B cell (primary cell): ENCODE measurements around the gene SECTM1. TPM values are rescaled to one million over a fixed set of nuclear protein-coding genes. Genes with fewer than 3 reads are reported as not detected.

Experiments used
- ATAC-seq: fragments of 200-7000 bp; cut with Tn5 transposase; one replicate; pipeline ENCODE4 v1.10.0; 2021; ENCODE audit warnings: low read depth, mild to moderate bottlenecking, moderate number of reproducible peaks, moderate library complexity
- CTCF ChIA-PET: fragments of 350-600 bp; sonication (Branson Sonifier 250); formaldehyde crosslinking; loops from one replicate; lab custom pipeline; 2021; ENCODE audit warnings: antibody characterized with exemption, inconsistent platforms; lab: Charles Lee
- POLR2A ChIA-PET: fragments of 350-600 bp; sonication (Branson Sonifier 250); formaldehyde crosslinking; loops from one replicate; lab custom pipeline; 2021; ENCODE audit warnings: antibody characterized with exemption; lab: Charles Lee
- DNase-seq: peaks from one replicate; pipeline ENCODE4 v3.0.0; 2013
- H2AFZ ChIP-seq: 2 replicates; pipeline ENCODE4 v1.6.1; 2012; ENCODE audit warnings: mild to moderate bottlenecking, low read depth, low read length; ENCODE audit not compliant: insufficient read depth, poor library complexity, severe bottlenecking
- H3K27ac ChIP-seq, 2 donors: 1 replicate in 1 of 2; 2 replicates in 1 of 2; pipeline ENCODE4 v1.5.1; 2012 to 2013; ENCODE audit warnings: low read length in 2 of 2, mild to moderate bottlenecking in 2 of 2, moderate library complexity in 1 of 2
- H3K27me3 ChIP-seq, 4 experiments: fragments of 200-600 bp in 1 of 4; sonication (generic) in 1 of 4; replicated peaks in 1 of 4; 1 replicate in 2 of 4; 2 replicates in 2 of 4; pipeline versions ENCODE4 v1.6.1 to v1.7.0; 2013 to 2016; ENCODE audit warnings: low read length in 3 of 4, mild to moderate bottlenecking in 2 of 4, mixed read lengths in 1 of 4, moderate library complexity in 1 of 4; ENCODE audit not compliant: insufficient read depth in 4 of 4, control insufficient read depth in 3 of 4; ENCODE audit errors: control extremely low read depth in 1 of 4
- H3K36me3 ChIP-seq, 2 experiments: replicated peaks in 1 of 2; 1 replicate in 1 of 2; 2 replicates in 1 of 2; pipeline versions ENCODE4 v1.6.1 to v1.7.1; 2013; ENCODE audit warnings: low read length in 1 of 2; ENCODE audit not compliant: insufficient read depth in 2 of 2, control insufficient read depth in 1 of 2; ENCODE audit errors: control extremely low read depth in 1 of 2, extremely low read depth in 1 of 2
- H3K4me1 ChIP-seq, 2 donors: fragments of 200-600 bp in 1 of 2; sonication (generic) in 1 of 2; 1 replicate in 1 of 2; 2 replicates in 1 of 2; pipeline versions ENCODE4 v1.5.1 to v1.6.1; 2013 to 2017; ENCODE audit warnings: low read length in 2 of 2; ENCODE audit not compliant: control insufficient read depth in 2 of 2, insufficient read depth in 2 of 2
- H3K4me2 ChIP-seq: replicated peaks from 2 replicates; pipeline ENCODE3; 2012; ENCODE audit warnings: mild to moderate bottlenecking, low read depth, low read length; ENCODE audit not compliant: poor library complexity, severe bottlenecking
- H3K4me3 ChIP-seq, 5 experiments: fragments of 200-600 bp in 1 of 5; sonication (generic) in 1 of 5; 1 replicate in 3 of 5; 2 replicates in 2 of 5; pipeline versions ENCODE4 v1.5.1 to v1.7.0; 2011 to 2016; ENCODE audit warnings: low read length in 4 of 5, mild to moderate bottlenecking in 4 of 5, low read depth in 2 of 5, control low read depth in 1 of 5, moderate library complexity in 1 of 5; ENCODE audit not compliant: insufficient read depth in 1 of 5; ENCODE audit errors: control extremely low read depth in 1 of 5, extremely low read depth in 1 of 5
- H3K79me2 ChIP-seq: fragments of 200-600 bp; sonication (generic); one replicate; pipeline ENCODE4 v1.6.0; 2016; ENCODE audit warnings: low read length; ENCODE audit not compliant: control insufficient read depth, insufficient read depth
- H3K9ac ChIP-seq: fragments of 200-600 bp; sonication (generic); 2 replicates; pipeline ENCODE4 v1.6.1; 2017; ENCODE audit warnings: mild to moderate bottlenecking, low read length, moderate library complexity
- H3K9me3 ChIP-seq, 3 donors: one replicate each; pipeline versions ENCODE4 v1.6.1 to v1.7.1; 2013; ENCODE audit warnings: low read length in 2 of 3; ENCODE audit not compliant: control insufficient read depth in 2 of 3, insufficient read depth in 1 of 3; ENCODE audit errors: control extremely low read depth in 1 of 3
- H4K20me1 ChIP-seq: 2 replicates; pipeline ENCODE4 v1.6.0; 2012; ENCODE audit warnings: mild to moderate bottlenecking, low read length; ENCODE audit not compliant: insufficient read depth, control insufficient read depth, poor library complexity, severe bottlenecking
- H3K27ac Mint-ChIP-seq: one replicate; pipeline ENCODE4 v1.8.0; 2021; ENCODE audit warnings: mixed read lengths
- H3K27me3 Mint-ChIP-seq: one replicate; pipeline ENCODE4 v1.8.0; 2021; ENCODE audit warnings: mixed read lengths
- H3K4me1 Mint-ChIP-seq: one replicate; pipeline ENCODE4 v1.8.0; 2021; ENCODE audit warnings: mixed read lengths
- H3K4me3 Mint-ChIP-seq: one replicate; pipeline ENCODE4 v1.8.0; 2021; ENCODE audit warnings: mixed read lengths
- H3K9me3 Mint-ChIP-seq: one replicate; pipeline ENCODE4 v1.8.0; 2022; ENCODE audit warnings: mixed read lengths; ENCODE audit not compliant: insufficient read depth
- CTCF ChIP-seq: fragments of 200-600 bp; IDR thresholded peaks from one replicate; pipeline ENCODE4 v1.8.0; 2022; ENCODE audit warnings: antibody characterized with exemption, mild to moderate bottlenecking
- EZH2 ChIP-seq: IDR thresholded peaks from 2 replicates; pipeline ENCODE4 v1.6.1; 2012; ENCODE audit warnings: borderline replicate concordance, low read depth, mild to moderate bottlenecking, moderate library complexity, low read length; ENCODE audit not compliant: insufficient read depth, poor library complexity, severe bottlenecking
- WGBS: methylation state at CpG from one replicate; pipeline ENCODE4 v1.1.5; 2013; ENCODE audit warnings: missing lambda C conversion rate; ENCODE audit not compliant: insufficient coverage; 5-methylcytosine and 5-hydroxymethylcytosine counted together
- intact Hi-C: fragments of 100-400 bp; cut with micrococcal nuclease; formaldehyde crosslinking; loops from one replicate; pipeline ENCODE4 v1.10.0; 2022
- polyA plus RNA-seq: library from polyadenylated mRNA; depleted of rRNA; stranded (reverse); fragments of >200 nt; gene quantifications from 2 replicates; pipeline ENCODE4 v1.2.3, GENCODE V29; 2012
- total RNA-seq, 2 donors: library from RNA; stranded (reverse); fragments of 120-200 nt in 1 of 2; gene quantifications; 1 replicate in 1 of 2; 2 replicates in 1 of 2; pipeline versions ENCODE4 v1.2.3 to v1.2.4, GENCODE V29; 2013 to 2022

SECTM1 gene
- total and polyA plus RNA-seq, 2 donors (not counting 1 experiment from before 2014, with no cell fraction given) = 0.17 to 1.2 TPM

- no peak overlapping the region for H3K4me3 ChIP-seq
- no peak for ATAC-seq
- CTCF ChIA-PET = no interaction called here
- no peak overlapping the region for H3K27ac Mint-ChIP-seq
- peaks cover 16% of the 10 kb centered on the region for H3K4me1 Mint-ChIP-seq
- H3K4me2 ChIP-seq = no peak overlapping the region
- no peak for DNase-seq
- H2AFZ ChIP-seq = no peak overlapping the region
- TF ChIP-seq EZH2 (no peak), CTCF (no peak)
- H3K36me3 ChIP-seq = no peaks in the 10 kb centered on the region
- no peaks in the 10 kb centered on the region for H3K9me3 Mint-ChIP-seq
- H3K27me3 ChIP-seq = peaks cover 0 to 75% (median 24%) of the 10 kb centered on the region in 4 experiments
- no peak overlapping the region for H3K9ac ChIP-seq
- H3K27me3 Mint-ChIP-seq = peaks cover 12% of the 10 kb centered on the region
- peaks cover 21 to 29% of the 10 kb centered on the region in 2 donors for H3K4me1 ChIP-seq
- H3K79me2 ChIP-seq = no peaks in the 10 kb centered on the region
- H3K4me3 Mint-ChIP-seq = no peak overlapping the region
- H3K27ac ChIP-seq = no peak overlapping the region
- POLR2A ChIA-PET = no interaction called here
- peaks cover 0 to 19% (median 0%) of the 10 kb centered on the region in 3 donors for H3K9me3 ChIP-seq
- no peaks in the 10 kb centered on the region for H4K20me1 ChIP-seq
- WGBS = 90% methylated on average over 16 of the region's 19 CpGs
- intact Hi-C loops = no loop called here
Measured at GRCh38 chr17:82329683-82330321, 3.8 kb downstream of the SECTM1 start.

- Histone ChIP-seq H3K4me2 (no peak overlapping the region), H2AFZ (no peak overlapping the region), H3K36me3 (no peaks in the 10 kb centered on the region), H3K27me3 (peaks cover 0 to 70% (median 24%) of the 10 kb centered on the region in 4 experiments), H3K9ac (no peak overlapping the region), H3K79me2 (no peaks in the 10 kb centered on the region), H3K4me1 (peaks cover 14 to 22% of the 10 kb centered on the region in 2 donors), H3K9me3 (peaks cover 0 to 15% (median 0%) of the 10 kb centered on the region in 3 donors), H4K20me1 (no peaks in the 10 kb centered on the region), H3K27ac (no peak overlapping the region), H3K4me3 (no peak overlapping the region)
- 85% methylated on average over 14 of the region's 15 CpGs for WGBS
- POLR2A ChIA-PET = no interaction called here
- intact Hi-C loops = no loop called here
- no peak for DNase-seq
- no peak overlapping the region for H3K27ac Mint-ChIP-seq
- peaks cover 10% of the 10 kb centered on the region for H3K4me1 Mint-ChIP-seq
- H3K27me3 Mint-ChIP-seq = peaks cover 12% of the 10 kb centered on the region
- TF ChIP-seq EZH2 = no peak
- no peak for TF ChIP-seq CTCF
- no peak for ATAC-seq
- CTCF ChIA-PET = no interaction called here
- H3K9me3 Mint-ChIP-seq = no peaks in the 10 kb centered on the region
- H3K4me3 Mint-ChIP-seq = no peak overlapping the region
Measured at GRCh38 chr17:82328994-82329507, 4.5 kb downstream of the SECTM1 start.
